Sigmoid colon (tissue), 7 donors: ENCODE measurements around the gene HLA-F. TPM values are rescaled to one million over a fixed set of nuclear protein-coding genes. Genes with fewer than 3 reads are reported as not detected.

Source experiments
- DNase-seq: peaks from one replicate; pipeline ENCODE4 v3.0.0-alpha.2; 2019
- H3K27ac ChIP-seq, 4 donors: fragments of 200-600 bp; sonication (generic); one replicate each; pipeline ENCODE4 v1.5.1; 2016 to 2019; ENCODE audit warnings: mild to moderate bottlenecking in 1 of 4
- H3K27me3 ChIP-seq, 3 donors: fragments of 200-600 bp; sonication (generic); one replicate each; pipeline ENCODE4 v1.5.1; 2019; ENCODE audit warnings: mild to moderate bottlenecking in 1 of 3
- H3K36me3 ChIP-seq, 4 donors: fragments of 200-600 bp; sonication (generic); one replicate each; pipeline ENCODE4 v1.5.1; 2016 to 2019
- H3K4me1 ChIP-seq, 4 donors: fragments of 200-600 bp; sonication (generic); one replicate each; pipeline ENCODE4 v1.5.1; 2017 to 2019
- H3K4me3 ChIP-seq, 4 donors: fragments of 200-600 bp; sonication (generic); one replicate each; pipeline ENCODE4 v1.5.1; 2017 to 2019; ENCODE audit warnings: mild to moderate bottlenecking in 2 of 4, moderate library complexity in 1 of 4
- H3K9me3 ChIP-seq, 4 donors: fragments of 200-600 bp in 3 of 4; sonication (generic) in 3 of 4; one replicate each; pipeline versions ENCODE4 v1.5.1 to v1.6.1; 2013 to 2019
- EP300 ChIP-seq, 4 donors: sonication (generic); formaldehyde crosslinking; IDR thresholded peaks; one replicate each; pipeline ENCODE4 v1.6.1; 2017; ENCODE audit warnings: antibody characterized with exemption in 4 of 4
- POLR2A ChIP-seq, 2 donors: fragments of 450-650 bp; IDR thresholded peaks; one replicate each; pipeline ENCODE4 v1.6.1; 2016; ENCODE audit warnings: antibody characterized with exemption in 2 of 2, mild to moderate bottlenecking in 2 of 2, moderate library complexity in 2 of 2
- POLR2AphosphoS5 ChIP-seq, 4 donors: sonication (generic); formaldehyde crosslinking; IDR thresholded peaks; one replicate each; pipeline ENCODE4 v1.6.1; 2017; ENCODE audit warnings: antibody characterized with exemption in 4 of 4
- WGBS, 2 donors: extraction: QIAGEN DNeasy Blood & Tissue Kit; methylation state at CpG; one replicate each; pipeline ENCODE4 v1.1.7; 2013; 5-methylcytosine and 5-hydroxymethylcytosine counted together
- intact Hi-C: fragments of 100-400 bp; cut with DNase I; formaldehyde crosslinking; loops from one replicate; pipeline ENCODE4 v1.15.1; 2023
- polyA plus RNA-seq, 3 donors: library from polyadenylated mRNA; stranded (reverse); fragments of 200-250 nt; gene quantifications; one replicate each; pipeline ENCODE4 v1.2.3, GENCODE V29; 2013
- total RNA-seq, 4 donors: library from RNA; depleted of rRNA; stranded (reverse); fragments of >200 nt; gene quantifications; one replicate each; pipeline ENCODE4 v1.1.0, GENCODE V29; 2016
- TF ChIP-seq, protein P1 (sequence below), 4 experiments: fragments of 450-650 bp in 3 of 4; fragments of 200-600 bp in 1 of 4; IDR thresholded peaks; one replicate each; pipeline ENCODE4 v1.5.1; 2016 to 2019; ENCODE audit warnings: antibody characterized with exemption in 4 of 4, mild to moderate bottlenecking in 3 of 4, moderate library complexity in 2 of 4
- donor health status: healthy with polysubstance abuse.
- donor health status: Bipolar disorder and iron deficiency.
- donor health status: healthy.

HLA-F gene
- total and polyA plus RNA-seq, 7 donors, result 33.4 to 504 (median 43.2) TPM

DNA sequence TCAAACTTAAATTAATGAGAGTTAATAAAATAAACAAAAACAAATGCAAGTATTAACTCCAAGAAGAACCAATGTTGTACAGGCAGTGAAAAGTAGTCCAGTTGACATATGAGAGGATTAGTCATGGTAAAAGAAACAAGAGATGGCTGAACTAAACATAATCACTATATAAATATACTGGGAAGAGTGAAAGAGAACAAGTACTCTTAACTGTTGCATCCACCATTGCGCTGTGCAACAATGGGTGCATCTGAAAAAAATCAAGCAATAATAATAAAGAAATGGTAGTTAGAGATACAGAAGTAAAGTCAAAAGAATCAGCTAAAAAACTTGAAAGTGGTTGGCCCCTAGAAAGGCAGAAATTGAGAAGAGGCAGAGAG lies 16.6 kb downstream of the HLA-F start:
- no peak for DNase-seq
- H3K27ac ChIP-seq, result no peak overlapping the region
- H3K27me3 ChIP-seq, result no peaks in the 10 kb centered on the region
- no peaks in the 10 kb centered on the region for H3K4me1 ChIP-seq
- TF ChIP-seq POLR2A (IDR thresholded peaks at IDR 0.05), result no peak
- no peak for TF ChIP-seq POLR2AphosphoS5 (IDR thresholded peaks at IDR 0.05)
- TF ChIP-seq, protein P1, sequence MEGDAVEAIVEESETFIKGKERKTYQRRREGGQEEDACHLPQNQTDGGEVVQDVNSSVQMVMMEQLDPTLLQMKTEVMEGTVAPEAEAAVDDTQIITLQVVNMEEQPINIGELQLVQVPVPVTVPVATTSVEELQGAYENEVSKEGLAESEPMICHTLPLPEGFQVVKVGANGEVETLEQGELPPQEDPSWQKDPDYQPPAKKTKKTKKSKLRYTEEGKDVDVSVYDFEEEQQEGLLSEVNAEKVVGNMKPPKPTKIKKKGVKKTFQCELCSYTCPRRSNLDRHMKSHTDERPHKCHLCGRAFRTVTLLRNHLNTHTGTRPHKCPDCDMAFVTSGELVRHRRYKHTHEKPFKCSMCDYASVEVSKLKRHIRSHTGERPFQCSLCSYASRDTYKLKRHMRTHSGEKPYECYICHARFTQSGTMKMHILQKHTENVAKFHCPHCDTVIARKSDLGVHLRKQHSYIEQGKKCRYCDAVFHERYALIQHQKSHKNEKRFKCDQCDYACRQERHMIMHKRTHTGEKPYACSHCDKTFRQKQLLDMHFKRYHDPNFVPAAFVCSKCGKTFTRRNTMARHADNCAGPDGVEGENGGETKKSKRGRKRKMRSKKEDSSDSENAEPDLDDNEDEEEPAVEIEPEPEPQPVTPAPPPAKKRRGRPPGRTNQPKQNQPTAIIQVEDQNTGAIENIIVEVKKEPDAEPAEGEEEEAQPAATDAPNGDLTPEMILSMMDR (IDR thresholded peaks at IDR 0.05), result no peak
- TF ChIP-seq EP300 (IDR thresholded peaks at IDR 0.05), result no peak
- intact Hi-C loops, result loop anchor here (2.0 to 10.0 kb wide), 3 partner anchors 55 to 205 kb away; partner anchors contain the start of gene HLA-A
- no peaks in the 10 kb centered on the region for H3K36me3 ChIP-seq
- WGBS, 2 donors, result 85 to 94% methylated on average over 1 of the region's 1 CpG
- H3K9me3 ChIP-seq, result no peaks in the 10 kb centered on the region
- H3K4me3 ChIP-seq, result no peak overlapping the region

DNA sequence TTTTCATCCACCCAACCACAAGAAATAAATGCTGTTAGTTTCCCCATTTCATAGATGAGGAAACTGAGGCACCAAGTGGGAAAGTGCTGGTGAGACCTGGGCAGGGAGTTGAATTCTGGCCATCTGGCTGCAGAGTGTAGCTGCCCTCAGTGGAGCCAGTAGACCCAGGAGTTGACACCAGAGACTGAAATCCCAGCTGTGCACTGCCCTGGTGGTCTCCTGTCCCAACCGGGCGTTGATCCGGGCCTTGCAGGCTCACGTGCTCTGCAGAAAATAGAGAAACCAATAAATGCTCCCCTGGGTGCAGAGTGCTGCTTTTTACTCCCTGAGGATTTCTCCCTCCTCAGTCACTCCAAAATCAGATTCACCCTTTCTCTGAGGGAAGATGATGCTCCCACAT lies 18.4 kb downstream of the HLA-F start:
- Histone ChIP-seq H3K36me3 (peaks cover 0 to 3% (median 0%) of the 10 kb centered on the region in 4 donors), H3K9me3 (no peaks in the 10 kb centered on the region), H3K4me1 (no peaks in the 10 kb centered on the region), H3K27ac (no peak overlapping the region), H3K27me3 (no peaks in the 10 kb centered on the region), H3K4me3 (no peak overlapping the region)
- DNase-seq, result no peak
- 93 to 94% methylated on average over 4 of the region's 4 CpGs for WGBS, 2 donors
- TF ChIP-seq POLR2AphosphoS5 (IDR thresholded peaks at IDR 0.05) (no peak), EP300 (IDR thresholded peaks at IDR 0.05) (no peak), POLR2A (IDR thresholded peaks at IDR 0.05) (no peak)
- intact Hi-C loops, result no loop called here

DNA sequence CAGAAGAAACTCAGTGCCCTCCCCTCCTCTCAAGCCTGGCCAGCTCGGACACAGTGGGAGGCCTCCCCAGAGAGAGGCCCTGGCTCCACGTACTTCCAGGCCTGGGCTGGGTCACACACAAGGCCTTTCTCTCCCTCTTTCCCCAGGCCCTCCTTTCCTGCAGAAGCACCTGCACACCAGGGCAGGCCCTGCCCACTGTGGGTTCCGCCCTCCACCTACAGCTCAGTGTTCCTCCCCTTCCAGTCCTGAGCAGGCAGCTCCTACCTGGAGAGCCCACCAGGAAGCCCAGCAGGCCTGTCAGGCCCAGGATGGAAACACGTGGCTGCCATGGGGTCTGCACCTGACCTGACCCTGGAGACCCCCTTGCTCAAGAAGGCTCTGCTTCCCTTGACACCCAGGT lies 18.9 kb downstream of the HLA-F start:
- Histone ChIP-seq H3K27me3 (no peaks in the 10 kb centered on the region), H3K36me3 (peaks cover 0 to 3% (median 0%) of the 10 kb centered on the region in 4 donors), H3K27ac (no peak overlapping the region), H3K4me3 (no peak overlapping the region), H3K9me3 (no peaks in the 10 kb centered on the region), H3K4me1 (no peaks in the 10 kb centered on the region)
- 64 to 70% methylated on average over 4 of the region's 4 CpGs for WGBS, 2 donors
- intact Hi-C loops, result no loop called here
- no peak for DNase-seq
- TF ChIP-seq POLR2AphosphoS5 (IDR thresholded peaks at IDR 0.05) (no peak), EP300 (IDR thresholded peaks at IDR 0.05) (no peak), POLR2A (IDR thresholded peaks at IDR 0.05) (no peak)
- TF ChIP-seq, protein P1 (IDR thresholded peaks at IDR 0.05), result no peak

GRCh38 chr6:29743025-29743424 lies 19.8 kb downstream of the HLA-F start:
- intact Hi-C loops, result no loop called here
- Histone ChIP-seq H3K27me3 (no peaks in the 10 kb centered on the region), H3K9me3 (no peaks in the 10 kb centered on the region), H3K4me3 (no peak overlapping the region), H3K27ac (no peak overlapping the region), H3K36me3 (peaks cover 0 to 3% (median 0%) of the 10 kb centered on the region in 4 donors), H3K4me1 (peaks cover 0 to 7% (median 6%) of the 10 kb centered on the region in 4 donors)
- no peak for DNase-seq
- WGBS, 2 donors, result 45 to 86% methylated on average over 1 of the region's 1 CpG
- TF ChIP-seq, protein P1 (IDR thresholded peaks at IDR 0.05), result no peak
- TF ChIP-seq POLR2A (IDR thresholded peaks at IDR 0.05) (no peak), POLR2AphosphoS5 (IDR thresholded peaks at IDR 0.05) (no peak), EP300 (IDR thresholded peaks at IDR 0.05) (no peak)

DNA sequence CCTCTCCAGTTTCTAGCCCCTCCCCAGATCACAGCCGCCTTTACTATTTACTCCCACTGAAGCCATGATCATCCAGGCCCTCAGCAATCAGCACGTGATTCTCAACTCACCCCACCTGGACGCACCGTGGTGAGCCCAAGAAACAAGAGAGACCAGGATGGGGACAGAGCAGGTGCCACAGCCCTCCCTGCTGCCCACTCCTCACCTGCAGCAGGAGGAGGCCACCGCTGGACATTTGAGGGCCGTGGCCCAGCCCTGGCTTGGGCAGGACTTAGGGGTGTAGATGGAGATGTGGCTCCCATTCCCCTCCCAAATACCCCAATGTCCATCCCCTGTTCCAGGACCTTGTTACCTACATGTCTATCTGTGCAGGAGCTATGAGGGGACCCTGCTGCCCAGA lies 20.3 kb downstream of the HLA-F start:
- intact Hi-C loops, result no loop called here
- no peak for TF ChIP-seq POLR2A (IDR thresholded peaks at IDR 0.05)
- no peak for TF ChIP-seq EP300 (IDR thresholded peaks at IDR 0.05)
- no peak for TF ChIP-seq POLR2AphosphoS5 (IDR thresholded peaks at IDR 0.05)
- TF ChIP-seq, protein P1 (IDR thresholded peaks at IDR 0.05), result no peak

More for the DNA sequence above, 20.3 kb downstream of the HLA-F start:
- Histone ChIP-seq H3K27ac (no peak overlapping the region), H3K9me3 (no peaks in the 10 kb centered on the region), H3K27me3 (no peaks in the 10 kb centered on the region), H3K4me3 (no peak overlapping the region), H3K36me3 (peaks cover 0 to 3% (median 0%) of the 10 kb centered on the region in 4 donors), H3K4me1 (peaks cover 0 to 12% (median 9%) of the 10 kb centered on the region in 4 donors)
- no peak for DNase-seq
- WGBS, 2 donors, result 84 to 94% methylated on average over 6 of the region's 6 CpGs
